Measurements from ENCODE around the gene INPP5A.

- TF ChIP-seq, protein P1, sequence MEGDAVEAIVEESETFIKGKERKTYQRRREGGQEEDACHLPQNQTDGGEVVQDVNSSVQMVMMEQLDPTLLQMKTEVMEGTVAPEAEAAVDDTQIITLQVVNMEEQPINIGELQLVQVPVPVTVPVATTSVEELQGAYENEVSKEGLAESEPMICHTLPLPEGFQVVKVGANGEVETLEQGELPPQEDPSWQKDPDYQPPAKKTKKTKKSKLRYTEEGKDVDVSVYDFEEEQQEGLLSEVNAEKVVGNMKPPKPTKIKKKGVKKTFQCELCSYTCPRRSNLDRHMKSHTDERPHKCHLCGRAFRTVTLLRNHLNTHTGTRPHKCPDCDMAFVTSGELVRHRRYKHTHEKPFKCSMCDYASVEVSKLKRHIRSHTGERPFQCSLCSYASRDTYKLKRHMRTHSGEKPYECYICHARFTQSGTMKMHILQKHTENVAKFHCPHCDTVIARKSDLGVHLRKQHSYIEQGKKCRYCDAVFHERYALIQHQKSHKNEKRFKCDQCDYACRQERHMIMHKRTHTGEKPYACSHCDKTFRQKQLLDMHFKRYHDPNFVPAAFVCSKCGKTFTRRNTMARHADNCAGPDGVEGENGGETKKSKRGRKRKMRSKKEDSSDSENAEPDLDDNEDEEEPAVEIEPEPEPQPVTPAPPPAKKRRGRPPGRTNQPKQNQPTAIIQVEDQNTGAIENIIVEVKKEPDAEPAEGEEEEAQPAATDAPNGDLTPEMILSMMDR (IDR thresholded peaks at IDR 0.05) = no peak
- TF ChIP-seq POLR2A (IDR thresholded peaks at IDR 0.05) (no peak), POLR2AphosphoS5 (IDR thresholded peaks at IDR 0.05) (no peak)
Observed at GRCh38 chr10:132777441-132777840, 239.9 kb downstream of the INPP5A start.
